Measurements from ENCODE around the gene FAM120A.

GRCh38 chr9:93588641-93589609 is 137.4 kb downstream of the FAM120A start:
- TF ChIP-seq, protein P1, sequence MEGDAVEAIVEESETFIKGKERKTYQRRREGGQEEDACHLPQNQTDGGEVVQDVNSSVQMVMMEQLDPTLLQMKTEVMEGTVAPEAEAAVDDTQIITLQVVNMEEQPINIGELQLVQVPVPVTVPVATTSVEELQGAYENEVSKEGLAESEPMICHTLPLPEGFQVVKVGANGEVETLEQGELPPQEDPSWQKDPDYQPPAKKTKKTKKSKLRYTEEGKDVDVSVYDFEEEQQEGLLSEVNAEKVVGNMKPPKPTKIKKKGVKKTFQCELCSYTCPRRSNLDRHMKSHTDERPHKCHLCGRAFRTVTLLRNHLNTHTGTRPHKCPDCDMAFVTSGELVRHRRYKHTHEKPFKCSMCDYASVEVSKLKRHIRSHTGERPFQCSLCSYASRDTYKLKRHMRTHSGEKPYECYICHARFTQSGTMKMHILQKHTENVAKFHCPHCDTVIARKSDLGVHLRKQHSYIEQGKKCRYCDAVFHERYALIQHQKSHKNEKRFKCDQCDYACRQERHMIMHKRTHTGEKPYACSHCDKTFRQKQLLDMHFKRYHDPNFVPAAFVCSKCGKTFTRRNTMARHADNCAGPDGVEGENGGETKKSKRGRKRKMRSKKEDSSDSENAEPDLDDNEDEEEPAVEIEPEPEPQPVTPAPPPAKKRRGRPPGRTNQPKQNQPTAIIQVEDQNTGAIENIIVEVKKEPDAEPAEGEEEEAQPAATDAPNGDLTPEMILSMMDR (IDR thresholded peaks at IDR 0.05) = no peak
- no peak for TF ChIP-seq POLR2AphosphoS5 (IDR thresholded peaks at IDR 0.05)

All from prostate gland (tissue), 2 donors.